Germinal center (tissue), 1 donor: ENCODE measurements around the gene CES2.

Experiments used
- DNase-seq: peaks from one replicate; pipeline ENCODE4 v3.0.0; 2012; ENCODE audit warnings: mixed read lengths, low spot score

Gene CES2

GRCh38 chr16:66902648-66903543, 32.4 kb upstream of the CES2 start:
- no peak for DNase-seq

- DNase-seq, result no peak
Measured at GRCh38 chr16:66903544-66904427, 31.5 kb upstream of the CES2 start.

- no peak for DNase-seq
Measured at GRCh38 chr16:66904428-66904845, 30.9 kb upstream of the CES2 start.

- DNase-seq, result no peak
Measured at GRCh38 chr16:66904846-66905632, 30.3 kb upstream of the CES2 start.

GRCh38 chr16:66905633-66906539, 29.4 kb upstream of the CES2 start:
- DNase-seq, result no peak

- no peak for DNase-seq
Measured at GRCh38 chr16:66906916-66907836, 28.1 kb upstream of the CES2 start.

- no peak for DNase-seq
Measured at GRCh38 chr16:66908116-66908515, 27.2 kb upstream of the CES2 start.

- DNase-seq, result no peak
Measured at GRCh38 chr16:66908762-66909559, 26.4 kb upstream of the CES2 start.

GRCh38 chr16:66910175-66910940, 25.0 kb upstream of the CES2 start:
- DNase-seq, result no peak

GRCh38 chr16:66911112-66911511, 24.2 kb upstream of the CES2 start:
- no peak for DNase-seq

- no peak for DNase-seq
Measured at GRCh38 chr16:66911801-66912200, 23.5 kb upstream of the CES2 start.

GRCh38 chr16:66913081-66913480, 22.2 kb upstream of the CES2 start:
- DNase-seq, result no peak

GRCh38 chr16:66913711-66914110, 21.6 kb upstream of the CES2 start:
- DNase-seq, result no peak

- no peak for DNase-seq
Measured at GRCh38 chr16:66914541-66914940, 20.8 kb upstream of the CES2 start.

GRCh38 chr16:66915041-66915440, 20.3 kb upstream of the CES2 start:
- no peak for DNase-seq

- DNase-seq, result no peak
Measured at GRCh38 chr16:66916518-66916917, 18.8 kb upstream of the CES2 start.

- no peak for DNase-seq
Measured at GRCh38 chr16:66917741-66918140, 17.6 kb upstream of the CES2 start.

GRCh38 chr16:66918355-66918754, 17.0 kb upstream of the CES2 start:
- DNase-seq, result no peak
